HL-60/S4 treated with phorbol 12-myristate 13-acetate at 8.2 ng/mL for 4 days and 3 days (cell line): ENCODE data around the gene GRK4.
"Not testable (repeated sequence)": the region's sequence is repeated elsewhere in the genome, so short reads cannot be mapped to it uniquely, and the experiment has no call there.

Source experiments
- in situ Hi-C: fragments of 300-500 bp; cut with MboI; formaldehyde crosslinking; loops from 2 replicates; pipeline ENCODE4 v1.15.0; 2022; ENCODE audit warnings: low sequenced_read_pairs

GRK4 gene

GRCh38 chr4:2941138-2942036, 22.0 kb upstream of the GRK4 start:
- in situ Hi-C loops: no loop called here

- in situ Hi-C loops: no loop called here
Measured at GRCh38 chr4:2942037-2942531, 21.3 kb upstream of the GRK4 start.

- in situ Hi-C loops: no loop called here
Measured at GRCh38 chr4:2942532-2943363, 20.6 kb upstream of the GRK4 start.

- in situ Hi-C loops: no loop called here
Measured at GRCh38 chr4:2943364-2944090, 19.8 kb upstream of the GRK4 start.

GRCh38 chr4:2944091-2944482, 19.3 kb upstream of the GRK4 start:
- in situ Hi-C loops: no loop called here

GRCh38 chr4:2944586-2945526, 18.5 kb upstream of the GRK4 start:
- in situ Hi-C loops: no loop called here

GRCh38 chr4:2945619-2946604, 17.5 kb upstream of the GRK4 start:
- in situ Hi-C loops: not testable (repeated sequence)

- in situ Hi-C loops: no loop called here
Measured at GRCh38 chr4:2946812-2947600, 16.4 kb upstream of the GRK4 start.

GRCh38 chr4:2947926-2948325, 15.4 kb upstream of the GRK4 start:
- in situ Hi-C loops: no loop called here

- in situ Hi-C loops: no loop called here
Measured at GRCh38 chr4:2948895-2949781, 14.2 kb upstream of the GRK4 start.

GRCh38 chr4:2949782-2950125, 13.6 kb upstream of the GRK4 start:
- in situ Hi-C loops: no loop called here

GRCh38 chr4:2950221-2950989, 13.0 kb upstream of the GRK4 start:
- in situ Hi-C loops: no loop called here

GRCh38 chr4:2953496-2953895, 9.9 kb upstream of the GRK4 start:
- in situ Hi-C loops: no loop called here

GRCh38 chr4:2954358-2955185, 8.8 kb upstream of the GRK4 start:
- in situ Hi-C loops: no loop called here

- in situ Hi-C loops: not testable (repeated sequence)
Measured at GRCh38 chr4:2955186-2956044, 8.0 kb upstream of the GRK4 start.
